GM12878 (cell line): ENCODE measurements around the gene ABCC4. TPM values are rescaled to one million over a fixed set of nuclear protein-coding genes. Genes with fewer than 3 reads are reported as not detected.

ENCODE experiments used
- ATF7 ChIP-seq: fragments of 450-650 bp; IDR thresholded peaks from 2 replicates; pipeline ENCODE4 v1.6.1; 2016; ENCODE audit warnings: low read depth, mild to moderate bottlenecking
- E4F1 ChIP-seq: fragments of 450-650 bp; IDR thresholded peaks from 2 replicates; pipeline ENCODE4 v1.6.1; 2018; ENCODE audit warnings: borderline replicate concordance, mild to moderate bottlenecking; ENCODE audit not compliant: partially characterized antibody
- EGR1 ChIP-seq, 2 experiments: IDR thresholded peaks; 1 replicate in 1 of 2; 2 replicates in 1 of 2; pipeline ENCODE4 v1.6.1; 2011 to 2012; ENCODE audit warnings: low read depth in 2 of 2, low read length in 2 of 2, borderline replicate concordance in 1 of 2, mild to moderate bottlenecking in 1 of 2, moderate library complexity in 1 of 2
- EP300 ChIP-seq, 2 experiments: fragments of 150-350 bp in 1 of 2; IDR thresholded peaks; 2 replicates each; pipeline ENCODE4 v1.6.1; 2011 to 2012; ENCODE audit warnings: low read depth in 2 of 2, low read length in 2 of 2, borderline replicate concordance in 1 of 2, improper control_type of control experiment in 1 of 2, inconsistent platforms in 1 of 2; ENCODE audit not compliant: control insufficient read depth in 1 of 2
- FOS ChIP-seq: IDR thresholded peaks from 3 replicates; pipeline ENCODE4 v1.6.1; 2011; ENCODE audit warnings: borderline replicate concordance; ENCODE audit not compliant: insufficient read length; ENCODE audit errors: extremely low read depth
- HDAC6 ChIP-seq: fragments of 200-600 bp; sonication (generic); IDR thresholded peaks from one replicate; pipeline ENCODE4 v1.8.0; 2017; ENCODE audit warnings: antibody characterized with exemption; ENCODE audit not compliant: unreplicated experiment
- KAT2A ChIP-seq: conservative IDR thresholded peaks from 2 replicates; pipeline ENCODE4 v1.6.1; 2011; ENCODE audit warnings: low read depth, low read length; ENCODE audit not compliant: control insufficient read depth
- MTA2 ChIP-seq: fragments of 450-650 bp; IDR thresholded peaks from 2 replicates; pipeline ENCODE4 v1.6.1; 2016; ENCODE audit warnings: low read depth, mild to moderate bottlenecking, moderate library complexity
- MYC ChIP-seq: IDR thresholded peaks from 2 replicates; pipeline ENCODE4 v1.6.1; 2011; ENCODE audit warnings: mild to moderate bottlenecking, low read length, moderate library complexity, inconsistent platforms; ENCODE audit not compliant: insufficient read depth, insufficient replicate concordance, insufficient read length, severe bottlenecking
- NFIC ChIP-seq: IDR thresholded peaks from 2 replicates; pipeline ENCODE4 v1.6.1; 2012; ENCODE audit warnings: low read depth, mild to moderate bottlenecking, inconsistent platforms, low read length, moderate library complexity
- PKNOX1 ChIP-seq: fragments of 450-650 bp; IDR thresholded peaks from 2 replicates; pipeline ENCODE4 v1.6.1; 2016; ENCODE audit warnings: mild to moderate bottlenecking
- RAD21 ChIP-seq: IDR thresholded peaks from 2 replicates; pipeline ENCODE4 v1.6.1; 2011; ENCODE audit warnings: mild to moderate bottlenecking, low read depth, low read length, moderate library complexity; ENCODE audit not compliant: insufficient read depth
- RELA ChIP-seq: fragments of 450-650 bp; IDR thresholded peaks from 2 replicates; pipeline ENCODE4 v1.8.0; 2014; ENCODE audit warnings: borderline replicate concordance; ENCODE audit not compliant: partially characterized antibody
- SREBF2 ChIP-seq: IDR thresholded peaks from 2 replicates; pipeline ENCODE4 v1.6.1; 2012; ENCODE audit warnings: mild to moderate bottlenecking, low read length
- SUZ12 ChIP-seq: fragments of 200-600 bp; sonication (generic); IDR thresholded peaks from one replicate; pipeline ENCODE4 v1.6.1; 2018; ENCODE audit warnings: antibody characterized with exemption, mild to moderate bottlenecking; ENCODE audit not compliant: unreplicated experiment
- ZNF24 ChIP-seq: fragments of 450-650 bp; IDR thresholded peaks from 2 replicates; pipeline ENCODE4 v1.6.1; 2017; ENCODE audit warnings: antibody characterized with exemption, mild to moderate bottlenecking
- ZNF274 ChIP-seq: IDR thresholded peaks from one replicate; pipeline ENCODE4 v1.8.0; 2011; ENCODE audit not compliant: insufficient read length, insufficient read depth
- ZZZ3 ChIP-seq: IDR thresholded peaks from 2 replicates; pipeline ENCODE4 v1.6.1; 2011; ENCODE audit warnings: low read depth; ENCODE audit not compliant: control insufficient read depth, insufficient read length
- polyA plus RNA-seq, 11 experiments: library from polyadenylated mRNA; depleted of rRNA in 4 of 11; unstranded in 6 of 11; stranded (reverse) in 5 of 11; fragments of >200 nt; fragmentation: Nextera tagmentation in 4 of 11; fragmentation: Illumina TruSeq in 1 of 11; extraction: Ambion mirVana in 4 of 11; extraction: Trizol in 1 of 11; gene quantifications; 1 replicate in 1 of 11; 2 replicates in 10 of 11; pipeline versions ENCODE4 v1.2.1 to v1.2.3, GENCODE V29; 2011 to 2016; ENCODE audit warnings: inconsistent platforms in 2 of 11, missing spikeins in 2 of 11, low read depth in 1 of 11
- total RNA-seq, 4 experiments: library from RNA; depleted of rRNA in 3 of 4; stranded (reverse); fragments of >200 nt in 3 of 4; fragmentation: Illumina TruSeq in 1 of 4; extraction: Trizol in 1 of 4; gene quantifications; 2 replicates each; pipeline versions ENCODE4 v1.2.1 to v1.2.3, GENCODE V29; 2013 to 2021
- TF ChIP-seq, protein P1 (sequence below): IDR thresholded peaks from 2 replicates; pipeline ENCODE4 v1.6.1; 2012; ENCODE audit warnings: improper control_type of control experiment, low read depth, low read length; ENCODE audit not compliant: insufficient replicate concordance
- TF ChIP-seq, protein P2 (sequence below), 3 experiments: IDR thresholded peaks in 2 of 3; conservative IDR thresholded peaks in 1 of 3; 2 replicates each; pipeline ENCODE4 v1.5.1; 2011; ENCODE audit warnings: low read depth in 3 of 3, low read length in 3 of 3, mild to moderate bottlenecking in 3 of 3, control low read depth in 2 of 3, moderate library complexity in 2 of 3, inconsistent platforms in 1 of 3, mixed read lengths in 1 of 3; ENCODE audit not compliant: control insufficient read depth in 2 of 3, insufficient read depth in 1 of 3; ENCODE audit errors: extremely low read depth in 1 of 3

ABCC4 gene
- total and polyA plus RNA-seq, 10 of the 15 experiments (the other 5 are each of a cell fraction or from before 2014, with no cell fraction given), result 7.2 to 44.4 (median 24.1) TPM

GRCh38 chr13:95222733-95223018 is 78.6 kb downstream of the ABCC4 start (continued):
- TF ChIP-seq MYC, result no peak
- TF ChIP-seq SREBF2, result no peak
- no peak for TF ChIP-seq E4F1
- TF ChIP-seq ZNF24, result no peak
- TF ChIP-seq EP300 (IDR thresholded peaks at IDR 0.05; ENCODE audit: borderline replicate concordance in 1 of 2, control insufficient read depth in 1 of 2, low read depth in 2 of 2, low read length in 2 of 2), result no peak
- TF ChIP-seq RELA, result no peak
- no peak for TF ChIP-seq NFIC
- TF ChIP-seq, protein P1, sequence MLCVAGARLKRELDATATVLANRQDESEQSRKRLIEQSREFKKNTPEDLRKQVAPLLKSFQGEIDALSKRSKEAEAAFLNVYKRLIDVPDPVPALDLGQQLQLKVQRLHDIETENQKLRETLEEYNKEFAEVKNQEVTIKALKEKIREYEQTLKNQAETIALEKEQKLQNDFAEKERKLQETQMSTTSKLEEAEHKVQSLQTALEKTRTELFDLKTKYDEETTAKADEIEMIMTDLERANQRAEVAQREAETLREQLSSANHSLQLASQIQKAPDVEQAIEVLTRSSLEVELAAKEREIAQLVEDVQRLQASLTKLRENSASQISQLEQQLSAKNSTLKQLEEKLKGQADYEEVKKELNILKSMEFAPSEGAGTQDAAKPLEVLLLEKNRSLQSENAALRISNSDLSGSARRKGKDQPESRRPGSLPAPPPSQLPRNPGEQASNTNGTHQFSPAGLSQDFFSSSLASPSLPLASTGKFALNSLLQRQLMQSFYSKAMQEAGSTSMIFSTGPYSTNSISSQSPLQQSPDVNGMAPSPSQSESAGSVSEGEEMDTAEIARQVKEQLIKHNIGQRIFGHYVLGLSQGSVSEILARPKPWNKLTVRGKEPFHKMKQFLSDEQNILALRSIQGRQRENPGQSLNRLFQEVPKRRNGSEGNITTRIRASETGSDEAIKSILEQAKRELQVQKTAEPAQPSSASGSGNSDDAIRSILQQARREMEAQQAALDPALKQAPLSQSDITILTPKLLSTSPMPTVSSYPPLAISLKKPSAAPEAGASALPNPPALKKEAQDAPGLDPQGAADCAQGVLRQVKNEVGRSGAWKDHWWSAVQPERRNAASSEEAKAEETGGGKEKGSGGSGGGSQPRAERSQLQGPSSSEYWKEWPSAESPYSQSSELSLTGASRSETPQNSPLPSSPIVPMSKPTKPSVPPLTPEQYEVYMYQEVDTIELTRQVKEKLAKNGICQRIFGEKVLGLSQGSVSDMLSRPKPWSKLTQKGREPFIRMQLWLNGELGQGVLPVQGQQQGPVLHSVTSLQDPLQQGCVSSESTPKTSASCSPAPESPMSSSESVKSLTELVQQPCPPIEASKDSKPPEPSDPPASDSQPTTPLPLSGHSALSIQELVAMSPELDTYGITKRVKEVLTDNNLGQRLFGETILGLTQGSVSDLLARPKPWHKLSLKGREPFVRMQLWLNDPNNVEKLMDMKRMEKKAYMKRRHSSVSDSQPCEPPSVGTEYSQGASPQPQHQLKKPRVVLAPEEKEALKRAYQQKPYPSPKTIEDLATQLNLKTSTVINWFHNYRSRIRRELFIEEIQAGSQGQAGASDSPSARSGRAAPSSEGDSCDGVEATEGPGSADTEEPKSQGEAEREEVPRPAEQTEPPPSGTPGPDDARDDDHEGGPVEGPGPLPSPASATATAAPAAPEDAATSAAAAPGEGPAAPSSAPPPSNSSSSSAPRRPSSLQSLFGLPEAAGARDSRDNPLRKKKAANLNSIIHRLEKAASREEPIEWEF, result no peak
- no peak for TF ChIP-seq SUZ12
- peak; percentile 16; the same call in 1 of the 2 replicates for TF ChIP-seq MTA2
- TF ChIP-seq RAD21, result 0 out of 2 replicates have a peak, but pooled peaks have one; percentile 17
- TF ChIP-seq KAT2A, result no peak
- no peak for TF ChIP-seq PKNOX1
- no peak for TF ChIP-seq ZZZ3
- TF ChIP-seq, protein P2, sequence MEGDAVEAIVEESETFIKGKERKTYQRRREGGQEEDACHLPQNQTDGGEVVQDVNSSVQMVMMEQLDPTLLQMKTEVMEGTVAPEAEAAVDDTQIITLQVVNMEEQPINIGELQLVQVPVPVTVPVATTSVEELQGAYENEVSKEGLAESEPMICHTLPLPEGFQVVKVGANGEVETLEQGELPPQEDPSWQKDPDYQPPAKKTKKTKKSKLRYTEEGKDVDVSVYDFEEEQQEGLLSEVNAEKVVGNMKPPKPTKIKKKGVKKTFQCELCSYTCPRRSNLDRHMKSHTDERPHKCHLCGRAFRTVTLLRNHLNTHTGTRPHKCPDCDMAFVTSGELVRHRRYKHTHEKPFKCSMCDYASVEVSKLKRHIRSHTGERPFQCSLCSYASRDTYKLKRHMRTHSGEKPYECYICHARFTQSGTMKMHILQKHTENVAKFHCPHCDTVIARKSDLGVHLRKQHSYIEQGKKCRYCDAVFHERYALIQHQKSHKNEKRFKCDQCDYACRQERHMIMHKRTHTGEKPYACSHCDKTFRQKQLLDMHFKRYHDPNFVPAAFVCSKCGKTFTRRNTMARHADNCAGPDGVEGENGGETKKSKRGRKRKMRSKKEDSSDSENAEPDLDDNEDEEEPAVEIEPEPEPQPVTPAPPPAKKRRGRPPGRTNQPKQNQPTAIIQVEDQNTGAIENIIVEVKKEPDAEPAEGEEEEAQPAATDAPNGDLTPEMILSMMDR (IDR thresholded peaks at IDR 0.05 in 2 of 3, conservative IDR thresholded peaks at IDR 0.05 in 1 of 3; ENCODE audit: control insufficient read depth in 2 of 3, extremely low read depth in 1 of 3, insufficient read depth in 1 of 3, low read depth in 3 of 3, low read length in 3 of 3), result peak; percentile 8 to 35 (median 12); a peak in 1 of 6 replicates
- TF ChIP-seq HDAC6, result no peak
- TF ChIP-seq EGR1 (IDR thresholded peaks at IDR 0.05; ENCODE audit: borderline replicate concordance in 1 of 2, low read depth in 2 of 2, low read length in 2 of 2), result no peak
- no peak for TF ChIP-seq FOS
- no peak for TF ChIP-seq ATF7
- no peak for TF ChIP-seq ZNF274
